Osteoblast (primary cell): ENCODE measurements around the gene HPCAL1. TPM values are rescaled to one million over a fixed set of nuclear protein-coding genes. Genes with fewer than 3 reads are reported as not detected.
A peak's percentile ranks its signal among the peaks of the same experiment; 100 is the strongest.

ENCODE experiments used
- DNase-seq: peaks from one replicate; pipeline ENCODE4 v3.0.0; 2011; ENCODE audit warnings: low spot score, mixed read lengths; ENCODE audit not compliant: insufficient read length; ENCODE audit errors: missing footprints
- H2AFZ ChIP-seq: 2 replicates; pipeline ENCODE4 v1.6.0; 2011; ENCODE audit warnings: mild to moderate bottlenecking, low read length
- H3K27ac ChIP-seq: 2 replicates; pipeline ENCODE4 v1.5.1; 2011; ENCODE audit warnings: mild to moderate bottlenecking, low read depth, low read length, moderate library complexity
- H3K27me3 ChIP-seq: 2 replicates; pipeline ENCODE4 v1.6.0; 2012; ENCODE audit warnings: mild to moderate bottlenecking, control low read depth, inconsistent platforms, low read length, moderate library complexity; ENCODE audit not compliant: insufficient read depth
- H3K36me3 ChIP-seq: 2 replicates; pipeline ENCODE4 v1.5.1; 2011; ENCODE audit warnings: mild to moderate bottlenecking, low read length, control low read depth, moderate library complexity; ENCODE audit not compliant: insufficient read depth
- H3K4me1 ChIP-seq: 2 replicates; pipeline ENCODE4 v1.5.1; 2011; ENCODE audit warnings: mild to moderate bottlenecking, low read length, control low read depth, moderate library complexity; ENCODE audit not compliant: insufficient read depth
- H3K4me2 ChIP-seq: 2 replicates; pipeline ENCODE4 v1.6.0; 2011; ENCODE audit warnings: mild to moderate bottlenecking, low read length; ENCODE audit not compliant: insufficient read depth
- H3K4me3 ChIP-seq: fragments of 200-600 bp; sonication (generic); 3 replicates; pipeline ENCODE4 v1.5.1; 2012; ENCODE audit warnings: mild to moderate bottlenecking, low read length, inconsistent platforms; ENCODE audit not compliant: insufficient read depth
- H3K79me2 ChIP-seq: 2 replicates; pipeline ENCODE4 v1.6.0; 2012; ENCODE audit warnings: mild to moderate bottlenecking, low read length, control low read depth, inconsistent platforms; ENCODE audit not compliant: insufficient read depth
- H3K9me3 ChIP-seq: 2 replicates; pipeline ENCODE4 v1.5.1; 2011; ENCODE audit warnings: low read depth, low read length, control low read depth
- H4K20me1 ChIP-seq: 2 replicates; pipeline ENCODE4 v1.6.0; 2012; ENCODE audit warnings: mild to moderate bottlenecking, low read length, control low read depth; ENCODE audit not compliant: insufficient read depth
- total RNA-seq: library from RNA; depleted of rRNA; stranded (reverse); fragments of >200 nt; gene quantifications from 2 replicates; pipeline ENCODE4 v1.2.3, GENCODE V29; 2012
- TF ChIP-seq, protein P1 (sequence below): IDR thresholded peaks from 2 replicates; pipeline ENCODE4 v1.5.1; 2011; ENCODE audit warnings: mild to moderate bottlenecking, low read depth, low read length, moderate library complexity; ENCODE audit errors: extremely low read depth

HPCAL1 gene
- total RNA-seq, 1 donor: 57.2 TPM

DNA sequence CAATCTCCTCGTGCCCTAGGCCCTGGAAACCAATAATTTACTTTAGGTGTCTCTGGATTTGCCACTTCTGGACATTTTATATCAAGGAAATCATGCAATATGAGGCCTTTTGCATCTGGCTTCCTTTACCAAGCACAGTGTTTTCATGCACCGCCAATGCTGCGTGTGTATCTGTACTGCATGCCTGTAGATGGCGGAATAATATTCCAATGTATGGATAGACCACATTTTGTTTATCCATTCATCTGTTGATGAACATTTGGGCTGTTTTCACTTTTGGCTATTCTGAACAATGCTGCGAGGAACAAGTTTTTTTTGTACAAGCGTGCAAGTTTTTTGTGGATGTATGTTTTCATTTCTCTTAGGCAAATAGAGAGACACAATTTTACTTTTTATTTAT is 18.9 kb downstream of the HPCAL1 start:
- Histone ChIP-seq H3K79me2 (peaks cover 99% of the 10 kb centered on the region), H2AFZ (no peak overlapping the region), H3K4me2 (no peak overlapping the region), H3K27me3 (no peaks in the 10 kb centered on the region), H4K20me1 (peaks cover 44% of the 10 kb centered on the region), H3K4me1 (peaks cover 14% of the 10 kb centered on the region), H3K27ac (no peak overlapping the region), H3K4me3 (no peak overlapping the region), H3K9me3 (no peaks in the 10 kb centered on the region), H3K36me3 (peaks cover 3% of the 10 kb centered on the region)
- no peak for DNase-seq
- TF ChIP-seq, protein P1, sequence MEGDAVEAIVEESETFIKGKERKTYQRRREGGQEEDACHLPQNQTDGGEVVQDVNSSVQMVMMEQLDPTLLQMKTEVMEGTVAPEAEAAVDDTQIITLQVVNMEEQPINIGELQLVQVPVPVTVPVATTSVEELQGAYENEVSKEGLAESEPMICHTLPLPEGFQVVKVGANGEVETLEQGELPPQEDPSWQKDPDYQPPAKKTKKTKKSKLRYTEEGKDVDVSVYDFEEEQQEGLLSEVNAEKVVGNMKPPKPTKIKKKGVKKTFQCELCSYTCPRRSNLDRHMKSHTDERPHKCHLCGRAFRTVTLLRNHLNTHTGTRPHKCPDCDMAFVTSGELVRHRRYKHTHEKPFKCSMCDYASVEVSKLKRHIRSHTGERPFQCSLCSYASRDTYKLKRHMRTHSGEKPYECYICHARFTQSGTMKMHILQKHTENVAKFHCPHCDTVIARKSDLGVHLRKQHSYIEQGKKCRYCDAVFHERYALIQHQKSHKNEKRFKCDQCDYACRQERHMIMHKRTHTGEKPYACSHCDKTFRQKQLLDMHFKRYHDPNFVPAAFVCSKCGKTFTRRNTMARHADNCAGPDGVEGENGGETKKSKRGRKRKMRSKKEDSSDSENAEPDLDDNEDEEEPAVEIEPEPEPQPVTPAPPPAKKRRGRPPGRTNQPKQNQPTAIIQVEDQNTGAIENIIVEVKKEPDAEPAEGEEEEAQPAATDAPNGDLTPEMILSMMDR: no peak

DNA sequence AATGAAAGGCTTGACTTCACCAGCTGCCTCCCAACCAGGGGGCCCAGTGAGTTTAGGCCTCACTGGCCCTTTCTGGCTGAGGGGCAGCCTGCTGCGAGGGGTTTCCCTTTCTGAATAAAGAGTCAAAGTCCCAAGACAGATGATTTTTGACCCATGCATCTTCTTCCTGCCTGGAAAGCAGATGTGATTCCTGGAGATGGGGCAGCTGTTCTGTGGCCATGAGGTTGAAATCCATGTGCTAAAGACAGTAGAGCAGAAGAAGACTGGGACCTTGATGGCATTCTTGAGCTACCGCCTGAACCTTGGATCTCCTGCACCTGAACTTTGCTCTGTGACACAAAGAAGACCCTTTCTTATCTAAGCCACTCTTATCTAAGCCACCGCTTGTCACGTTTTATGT is 19.8 kb downstream of the HPCAL1 start:
- H4K20me1 ChIP-seq: peaks cover 51% of the 10 kb centered on the region
- H3K4me2 ChIP-seq: no peak overlapping the region
- TF ChIP-seq, protein P1: no peak
- H3K36me3 ChIP-seq: peaks cover 3% of the 10 kb centered on the region
- H2AFZ ChIP-seq: no peak overlapping the region
- no peak overlapping the region for H3K27ac ChIP-seq
- no peak overlapping the region for H3K4me3 ChIP-seq
- H3K27me3 ChIP-seq: no peaks in the 10 kb centered on the region
- H3K9me3 ChIP-seq: no peaks in the 10 kb centered on the region
- H3K79me2 ChIP-seq: peaks cover 99% of the 10 kb centered on the region
- peaks cover 17% of the 10 kb centered on the region for H3K4me1 ChIP-seq
- DNase-seq: no peak

DNA sequence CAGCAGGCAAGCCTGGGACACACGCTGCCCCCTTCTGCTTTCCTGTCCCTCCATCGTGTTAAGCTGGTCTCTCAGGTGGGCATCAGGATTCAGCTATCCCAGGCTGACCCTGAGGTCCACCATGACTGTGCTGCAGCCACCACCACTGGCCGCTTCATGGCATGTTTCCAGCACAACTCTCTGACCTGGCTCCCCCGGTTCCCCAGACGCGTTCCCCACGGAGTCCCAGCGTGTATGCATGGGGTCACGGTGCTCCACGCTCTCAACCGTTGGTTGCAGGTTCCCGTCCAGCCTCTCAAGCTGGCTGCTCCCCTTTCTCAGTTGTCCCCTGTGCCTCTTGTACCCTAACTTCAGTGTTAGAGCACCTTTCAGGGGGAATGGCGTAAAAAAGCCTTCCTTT is 20.3 kb downstream of the HPCAL1 start:
- no peak for DNase-seq
- TF ChIP-seq, protein P1: no peak
- H4K20me1 ChIP-seq: peaks cover 51% of the 10 kb centered on the region
- H3K79me2 ChIP-seq: peaks cover 99% of the 10 kb centered on the region
- no peak overlapping the region for H3K4me2 ChIP-seq
- no peaks in the 10 kb centered on the region for H3K27me3 ChIP-seq
- H3K4me1 ChIP-seq: peaks cover 21% of the 10 kb centered on the region
- no peak overlapping the region for H2AFZ ChIP-seq
- peaks cover 3% of the 10 kb centered on the region for H3K36me3 ChIP-seq
- H3K9me3 ChIP-seq: no peaks in the 10 kb centered on the region
- no peak overlapping the region for H3K27ac ChIP-seq
- no peak overlapping the region for H3K4me3 ChIP-seq

DNA sequence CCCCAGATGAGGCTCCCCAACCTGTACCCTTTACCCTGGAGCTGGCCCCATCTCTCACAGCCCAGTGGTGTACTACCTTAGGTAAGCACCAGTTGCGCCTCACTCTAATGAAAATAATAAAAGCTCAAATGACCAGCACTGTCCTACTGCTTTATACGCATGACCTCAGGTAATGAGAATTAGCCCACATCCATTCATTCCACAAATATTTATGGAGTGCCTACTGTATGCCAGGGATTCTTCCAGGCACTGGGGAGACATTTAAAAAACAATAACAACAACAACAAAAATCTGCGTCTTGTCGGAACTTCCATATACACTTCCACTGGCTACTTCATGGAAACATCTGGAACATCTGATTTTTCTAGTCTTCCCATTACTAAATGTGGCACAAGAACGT is 20.8 kb downstream of the HPCAL1 start:
- Histone ChIP-seq H2AFZ (no peak overlapping the region), H3K4me3 (no peak overlapping the region), H3K4me1 (peaks cover 27% of the 10 kb centered on the region), H3K36me3 (peaks cover 3% of the 10 kb centered on the region), H4K20me1 (peaks cover 55% of the 10 kb centered on the region), H3K79me2 (peaks cover 99% of the 10 kb centered on the region), H3K4me2 (no peak overlapping the region), H3K27ac (peak overlapping the region; percentile 1), H3K27me3 (no peaks in the 10 kb centered on the region), H3K9me3 (no peaks in the 10 kb centered on the region)
- no peak for DNase-seq
- TF ChIP-seq, protein P1: no peak
